Panc1 (cell line): ENCODE results near the gene NOL3. TPM values are rescaled to one million over a fixed set of nuclear protein-coding genes. Genes with fewer than 3 reads are reported as not detected.

Experiments used
- ATAC-seq: fragments of 200-7000 bp; cut with Tn5 transposase; 2 replicates; pipeline ENCODE4 v1.9.1; 2020; ENCODE audit warnings: mild to moderate bottlenecking, moderate library complexity
- BruUV-seq: library from RNA; stranded (reverse); fragments of 400-500 nt; replicated peaks from 2 replicates; lab custom pipeline; 2021; lab: Mats Ljungman, UMichigan
- CTCF ChIA-PET: fragments of 300-600 bp; sonication (Branson Sonifier 250); formaldehyde crosslinking; loops from one replicate; lab custom pipeline; 2022; ENCODE audit warnings: antibody characterized with exemption; lab: Charles Lee
- POLR2A ChIA-PET: fragments of 300-600 bp; sonication (Branson Sonifier 250); formaldehyde crosslinking; loops from one replicate; lab custom pipeline; 2022; ENCODE audit warnings: antibody characterized with exemption; lab: Charles Lee
- DNase-seq: peaks from one replicate; pipeline ENCODE4 v3.0.0-alpha.2; 2010; ENCODE audit warnings: low read depth, low spot score
- H3K27ac ChIP-seq: 2 replicates; pipeline ENCODE4 v1.5.1; 2011; ENCODE audit warnings: mild to moderate bottlenecking, low read length, inconsistent platforms
- H3K27me3 ChIP-seq: fragments of 200-500 bp; sonication (Bioruptor generic); 2 replicates; pipeline ENCODE4 v1.6.0; 2014; ENCODE audit warnings: low read length, inconsistent platforms; ENCODE audit not compliant: control insufficient read depth, insufficient read depth
- H3K36me3 ChIP-seq: fragments of 200-500 bp; sonication (Bioruptor generic); 2 replicates; pipeline ENCODE4 v1.5.1; 2014; ENCODE audit warnings: inconsistent platforms, mild to moderate bottlenecking, low read length, moderate library complexity; ENCODE audit not compliant: control insufficient read depth, insufficient read depth
- H3K4me1 ChIP-seq: 2 replicates; pipeline ENCODE4 v1.5.1; 2011; ENCODE audit warnings: inconsistent platforms, mild to moderate bottlenecking, low read length, moderate library complexity; ENCODE audit not compliant: control insufficient read depth, insufficient read depth
- H3K4me3 ChIP-seq, 2 experiments: 2 replicates each; pipeline ENCODE4 v1.5.1; 2011 to 2012; ENCODE audit warnings: low read depth in 2 of 2, low read length in 2 of 2, mild to moderate bottlenecking in 2 of 2, inconsistent platforms in 1 of 2, moderate library complexity in 1 of 2
- H3K9me3 ChIP-seq: fragments of 200-500 bp; sonication (Bioruptor generic); 2 replicates; pipeline ENCODE4 v1.5.1; 2014; ENCODE audit warnings: low read depth, mild to moderate bottlenecking, inconsistent platforms, low read length, moderate library complexity; ENCODE audit not compliant: control insufficient read depth, insufficient read depth
- CTCF ChIP-seq: fragments of 450-650 bp; IDR thresholded peaks from 2 replicates; pipeline ENCODE4 v1.5.1; 2017; ENCODE audit warnings: mild to moderate bottlenecking
- POLR2AphosphoS5 ChIP-seq: IDR thresholded peaks from 2 replicates; pipeline ENCODE4 v1.6.1; 2012; ENCODE audit warnings: mild to moderate bottlenecking, low read depth, low read length, moderate library complexity
- REST ChIP-seq, 2 experiments: IDR thresholded peaks; 2 replicates each; pipeline ENCODE4 v1.6.1; 2011 to 2012; ENCODE audit warnings: low read depth in 2 of 2, control low read depth in 1 of 2, low read length in 1 of 2, mild to moderate bottlenecking in 1 of 2, moderate library complexity in 1 of 2; ENCODE audit not compliant: insufficient read depth in 1 of 2
- SIN3A ChIP-seq: IDR thresholded peaks from 2 replicates; pipeline ENCODE4 v1.6.1; 2012; ENCODE audit warnings: low read depth, mild to moderate bottlenecking, low read length, moderate library complexity, borderline replicate concordance; ENCODE audit not compliant: insufficient read depth
- TCF7L2 ChIP-seq: IDR thresholded peaks from 2 replicates; pipeline ENCODE4 v1.6.1; 2011; ENCODE audit warnings: mild to moderate bottlenecking, low read depth, low read length, inconsistent platforms
- in situ Hi-C: cut with HindIII; loops from 2 replicates; pipeline ENCODE4 v1.10.0; 2016; ENCODE audit warnings: low sequenced_read_pairs, low pct_unique_long_range_greater_than_20kb
- intact Hi-C: fragments of 100-400 bp; cut with micrococcal nuclease; formaldehyde crosslinking; loops from one replicate; pipeline ENCODE4 v1.10.0; 2022; ENCODE audit not compliant: unreplicated experiment
- total RNA-seq: library from RNA; stranded (reverse); gene quantifications from one replicate; pipeline ENCODE4 v1.2.1, GENCODE V29; 2021; ENCODE audit not compliant: unreplicated experiment

The NOL3 gene
- total RNA-seq, 1 experiment from 2014 or later: 27.9 TPM

GRCh38 chr16:67184453-67184994, 14.2 kb downstream of the NOL3 start:
- H3K27me3 ChIP-seq: no peaks in the 10 kb centered on the region
- peak; percentile 32 for ATAC-seq
- ChIA-PET CTCF (interaction anchor here (0.7 kb wide), 1 partner anchor 14 kb away, joined by 4 read pairs; the partner anchor contains the start of gene NOL3), POLR2A (no interaction called here)
- intact Hi-C loops (loop anchor here (10.0 kb wide), 1 partner anchor 230 kb away; no protein-coding TSS in a partner anchor), in situ Hi-C loops (no loop called here)
- H3K4me1 ChIP-seq: peaks cover 8% of the 10 kb centered on the region
- H3K9me3 ChIP-seq: no peaks in the 10 kb centered on the region
- peaks cover 4% of the 10 kb centered on the region; the same call in 1 of the 2 replicates for H3K36me3 ChIP-seq
- no TSS peak for BruUV-seq
- H3K4me3 ChIP-seq: peak overlapping the region; percentile 65 to 87
- no peak overlapping the region for H3K27ac ChIP-seq
- TF ChIP-seq REST (IDR thresholded peaks at IDR 0.05; ENCODE audit: insufficient read depth in 1 of 2, low read depth in 2 of 2, low read length in 1 of 2) (no peak), SIN3A (no peak), TCF7L2 (no peak), CTCF (no peak), POLR2AphosphoS5 (no peak)
- no peak for DNase-seq

DNA sequence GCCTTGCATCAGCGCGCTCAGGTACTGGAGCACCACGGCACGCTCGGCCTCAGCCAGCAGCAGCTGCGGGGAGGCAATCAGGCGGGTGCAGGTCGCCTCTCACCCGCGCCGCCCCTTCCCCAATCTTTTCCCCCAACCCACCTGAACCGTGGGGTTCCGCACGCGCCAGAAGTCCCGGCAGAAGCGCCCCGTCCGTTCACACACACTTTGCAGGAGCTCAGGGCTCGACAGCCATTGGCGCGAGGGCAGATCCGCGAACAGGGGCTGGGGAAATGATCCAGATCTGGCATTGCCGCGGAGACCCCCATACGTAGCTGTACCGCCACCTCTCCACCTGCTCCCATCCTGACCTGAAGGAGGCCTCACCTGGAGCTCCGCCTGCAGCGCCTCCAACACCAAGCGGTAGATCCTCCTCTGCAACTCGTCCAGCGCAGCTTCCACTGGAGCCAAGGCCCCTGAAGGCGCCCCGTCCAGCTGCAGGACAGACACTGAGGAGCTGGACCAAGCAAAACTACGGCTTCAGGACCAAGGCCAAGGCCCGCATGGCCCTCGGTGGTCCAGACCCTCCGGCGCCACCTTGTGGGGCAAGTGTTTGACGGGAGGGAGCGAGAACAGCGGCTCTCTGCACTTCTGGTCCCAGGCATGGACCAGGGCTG, 14.8 kb downstream of the NOL3 start:
- ChIA-PET POLR2A (no interaction called here), CTCF (interaction anchor here (0.7 kb wide), 1 partner anchor 14 kb away, joined by 4 read pairs; the partner anchor contains the start of gene NOL3)
- intact Hi-C loops (loop anchor here (10.0 kb wide), 1 partner anchor 230 kb away; no protein-coding TSS in a partner anchor), in situ Hi-C loops (no loop called here)
- no peaks in the 10 kb centered on the region for H3K9me3 ChIP-seq
- peaks cover 4% of the 10 kb centered on the region; the same call in 1 of the 2 replicates for H3K36me3 ChIP-seq
- H3K27me3 ChIP-seq: no peaks in the 10 kb centered on the region
- no peak overlapping the region for H3K27ac ChIP-seq
- no TSS peak for BruUV-seq
- H3K4me1 ChIP-seq: peaks cover 8% of the 10 kb centered on the region
- DNase-seq (peak; percentile 39), ATAC-seq (peak; percentile 71)
- TF ChIP-seq SIN3A (peak; percentile 77; the same call in 1 of the 2 replicates), POLR2AphosphoS5 (no peak), TCF7L2 (no peak), REST (IDR thresholded peaks at IDR 0.05; ENCODE audit: insufficient read depth in 1 of 2, low read depth in 2 of 2, low read length in 1 of 2) (peak; percentile 95 to 99), CTCF (peak; percentile 84; the same call in 1 of the 2 replicates)
- H3K4me3 ChIP-seq: no peak overlapping the region
